Ascending aorta (tissue), 2 donors: Measurements from ENCODE around the gene FAM111B. TPM values are rescaled to one million over a fixed set of nuclear protein-coding genes. Genes with fewer than 3 reads are reported as not detected.
A peak's percentile ranks its signal among the peaks of the same experiment; 100 is the strongest.
"Not testable (repeated sequence)": the region's sequence is repeated elsewhere in the genome, so short reads cannot be mapped to it uniquely, and the experiment has no call there.

Experiments used
- DNase-seq, 2 donors: peaks; one replicate each; pipeline ENCODE4 v3.0.0-alpha.2; 2019; ENCODE audit warnings: low spot score in 2 of 2
- H3K27ac ChIP-seq, 2 donors: fragments of 200-600 bp; sonication (generic); one replicate each; pipeline ENCODE4 v1.5.1; 2016 to 2017; ENCODE audit warnings: mild to moderate bottlenecking in 1 of 2
- H3K27me3 ChIP-seq: fragments of 200-600 bp; sonication (generic); one replicate; pipeline ENCODE4 v1.5.1; 2017
- H3K36me3 ChIP-seq, 2 donors: fragments of 200-600 bp; sonication (generic); one replicate each; pipeline ENCODE4 v1.5.1; 2016
- H3K4me1 ChIP-seq, 2 donors: fragments of 200-600 bp; sonication (generic); one replicate each; pipeline ENCODE4 v1.5.1; 2016 to 2017; ENCODE audit warnings: mild to moderate bottlenecking in 1 of 2
- H3K4me3 ChIP-seq, 2 donors: fragments of 200-600 bp; sonication (generic); one replicate each; pipeline ENCODE4 v1.5.1; 2016 to 2017; ENCODE audit warnings: mild to moderate bottlenecking in 1 of 2
- H3K9me3 ChIP-seq, 2 donors: fragments of 200-600 bp; sonication (generic); one replicate each; pipeline ENCODE4 v1.5.1; 2016
- CTCF ChIP-seq, 3 experiments: fragments of 200-600 bp in 2 of 3; fragments of 450-650 bp in 1 of 3; sonication (generic) in 2 of 3; IDR thresholded peaks; one replicate each; pipeline ENCODE4 v1.5.1; 2016 to 2019; ENCODE audit warnings: antibody characterized with exemption in 3 of 3, mild to moderate bottlenecking in 1 of 3, moderate library complexity in 1 of 3
- intact Hi-C: fragments of 100-400 bp; cut with DNase I; formaldehyde crosslinking; loops from one replicate; pipeline ENCODE4 v1.15.1; 2023
- total RNA-seq: library from RNA; depleted of rRNA; stranded (reverse); fragments of >200 nt; gene quantifications from one replicate; pipeline ENCODE4 v1.1.0, GENCODE V29; 2016

FAM111B gene
- total RNA-seq, 1 donor from 2014 or later: not detected

GRCh38 chr11:59135648-59136461, 28.8 kb downstream of the FAM111B start:
- H3K36me3 ChIP-seq: peaks cover 0 to 33% of the 10 kb centered on the region in 2 donors
- intact Hi-C loops: loop anchor here (1.0 to 2.0 kb wide), 2 partner anchors 39 to 83 kb away; no protein-coding TSS in a partner anchor
- H3K27ac ChIP-seq: no peak overlapping the region
- DNase-seq: peak; percentile 21 to 91
- no peaks in the 10 kb centered on the region for H3K27me3 ChIP-seq
- peak overlapping the region in 1 of 2 donors; percentile 26 for H3K4me3 ChIP-seq
- no peaks in the 10 kb centered on the region for H3K9me3 ChIP-seq
- H3K4me1 ChIP-seq: no peaks in the 10 kb centered on the region
- peak; percentile 80 to 98 (median 96) for TF ChIP-seq CTCF (IDR thresholded peaks at IDR 0.05)

- H3K9me3 ChIP-seq, H3K4me3 ChIP-seq, H3K4me1 ChIP-seq, DNase-seq, H3K27ac ChIP-seq, H3K27me3 ChIP-seq: not testable (repeated sequence)
- H3K36me3 ChIP-seq: peaks cover 0 to 31% of the 10 kb centered on the region in 2 donors
- intact Hi-C loops: loop anchor here (1.0 to 2.0 kb wide), 2 partner anchors 39 to 84 kb away; no protein-coding TSS in a partner anchor
Measured at GRCh38 chr11:59136551-59136950, 29.5 kb downstream of the FAM111B start.

GRCh38 chr11:59137190-59137589, 30.2 kb downstream of the FAM111B start:
- intact Hi-C loops: loop anchor here (2.0 kb wide), 1 partner anchor 84 kb away; no protein-coding TSS in a partner anchor
- Histone ChIP-seq H3K27ac (no peak overlapping the region), H3K9me3 (no peaks in the 10 kb centered on the region), H3K4me1 (no peaks in the 10 kb centered on the region), H3K36me3 (peaks cover 0 to 26% of the 10 kb centered on the region in 2 donors), H3K4me3 (no peak overlapping the region), H3K27me3 (no peaks in the 10 kb centered on the region)
- DNase-seq: no peak
- no peak for TF ChIP-seq CTCF (IDR thresholded peaks at IDR 0.05)

- Histone ChIP-seq H3K4me1 (peaks cover 0 to 2% of the 10 kb centered on the region in 2 donors), H3K36me3 (peaks cover 0 to 14% of the 10 kb centered on the region in 2 donors), H3K9me3 (no peaks in the 10 kb centered on the region), H3K27ac (no peak overlapping the region), H3K27me3 (no peaks in the 10 kb centered on the region), H3K4me3 (no peak overlapping the region)
- intact Hi-C loops: no loop called here
- no peak for TF ChIP-seq CTCF (IDR thresholded peaks at IDR 0.05)
- no peak for DNase-seq
Measured at GRCh38 chr11:59138643-59139042, 31.6 kb downstream of the FAM111B start.

- Histone ChIP-seq H3K4me3 (no peak overlapping the region), H3K27me3 (no peaks in the 10 kb centered on the region), H3K9me3 (no peaks in the 10 kb centered on the region), H3K27ac (peak overlapping the region in 1 of 2 donors; percentile 95), H3K4me1 (peaks cover 0 to 9% of the 10 kb centered on the region in 2 donors), H3K36me3 (no peaks in the 10 kb centered on the region)
- no peak for TF ChIP-seq CTCF (IDR thresholded peaks at IDR 0.05)
- intact Hi-C loops: loop anchor here (5.0 to 10.0 kb wide), 4 partner anchors 414 to 1714 kb away; partner anchors contain the start of genes LPXN, OSBP, SLC43A3 and ZFP91
- DNase-seq: no peak
Measured at GRCh38 chr11:59141191-59141590, 34.2 kb downstream of the FAM111B start.
